HL-60 (cell line): ENCODE results near the gene TRIM72.
A peak's percentile ranks its signal among the peaks of the same experiment; 100 is the strongest.

ENCODE experiments used
- DNase-seq, 2 experiments: peaks; one replicate each; pipeline ENCODE4 v3.0.0-alpha.2; 2010 to 2020; ENCODE audit warnings: low read depth in 1 of 2, low spot score in 1 of 2
- H3K27ac ChIP-seq: fragments of 250-450 bp; sonication (Bioruptor Pico); replicated peaks from 2 replicates; pipeline ENCODE4 v1.5.1; 2020; ENCODE audit warnings: mild to moderate bottlenecking, moderate library complexity
- H3K27me3 ChIP-seq: fragments of 250-450 bp; sonication (Bioruptor Pico); 2 replicates; pipeline ENCODE4 v1.5.1; 2021; ENCODE audit warnings: mild to moderate bottlenecking, moderate library complexity; ENCODE audit not compliant: insufficient read depth, poor library complexity, severe bottlenecking
- H3K4me3 ChIP-seq: replicated peaks from 2 replicates; pipeline ENCODE4 v1.5.1; 2011; ENCODE audit warnings: mild to moderate bottlenecking, control low read depth, low read length; ENCODE audit not compliant: insufficient read depth
- CTCF ChIP-seq: IDR thresholded peaks from one replicate; pipeline ENCODE4 v1.5.1; 2011; ENCODE audit warnings: low read length, control low read depth, inconsistent platforms; ENCODE audit not compliant: insufficient read depth
- GABPA ChIP-seq: IDR thresholded peaks from 2 replicates; pipeline ENCODE4 v1.6.1; 2012; ENCODE audit warnings: low read depth
- POLR2AphosphoS5 ChIP-seq: IDR thresholded peaks from 2 replicates; pipeline ENCODE4 v1.6.1; 2012; ENCODE audit warnings: low read depth
- REST ChIP-seq: IDR thresholded peaks from 2 replicates; pipeline ENCODE4 v1.6.1; 2012; ENCODE audit warnings: low read depth; ENCODE audit not compliant: insufficient replicate concordance
- SPI1 ChIP-seq: IDR thresholded peaks from 2 replicates; pipeline ENCODE4 v1.6.1; 2012; ENCODE audit warnings: low read depth, mild to moderate bottlenecking, borderline replicate concordance

The TRIM72 gene

GRCh38 chr16:31200821-31201568 lies 12.9 kb upstream of the TRIM72 start:
- H3K4me3 ChIP-seq = peak overlapping the region; percentile 83
- no peaks in the 10 kb centered on the region for H3K27me3 ChIP-seq
- DNase-seq = peak in 1 of 2 experiments; percentile 81
- TF ChIP-seq SPI1 (no peak), POLR2AphosphoS5 (peak; percentile 53; the same call in 1 of the 2 replicates), CTCF (peak; percentile 19), GABPA (no peak), REST (no peak)
- H3K27ac ChIP-seq = peak overlapping the region; percentile 86

GRCh38 chr16:31201582-31202413 lies 12.1 kb upstream of the TRIM72 start:
- peak in 1 of 2 experiments; percentile 78 for DNase-seq
- no peak for TF ChIP-seq GABPA
- TF ChIP-seq SPI1 = peak; percentile 90
- TF ChIP-seq CTCF = no peak
- no peak for TF ChIP-seq REST
- TF ChIP-seq POLR2AphosphoS5 = peak; percentile 14; the same call in 1 of the 2 replicates
- peak overlapping the region; percentile 83 for H3K4me3 ChIP-seq
- H3K27me3 ChIP-seq = no peaks in the 10 kb centered on the region
- H3K27ac ChIP-seq = peak overlapping the region; percentile 86

- peak; percentile 78; the same call in 1 of the 2 replicates for TF ChIP-seq SPI1
- TF ChIP-seq CTCF = no peak
- Histone ChIP-seq H3K27me3 (no peaks in the 10 kb centered on the region), H3K4me3 (peak within 1 kb of the TSS; percentile 83), H3K27ac (peak within 1 kb of the TSS; percentile 86)
- DNase-seq = peak in 1 of 2 experiments; percentile 77
These were observed 11.2 kb upstream of the TRIM72 start, which contains the start of gene PYCARD for GRCh38 chr16:31202414-31203375. Gene PYCARD, minus strand, starts transcription at chr16:31202760. Its CDS starts 70 bp downstream, at chr16:31202690.
